ENCODE data around the gene IL22. TPM values are rescaled to one million over a fixed set of nuclear protein-coding genes. Genes with fewer than 3 reads are reported as not detected.

IL22 gene
- total and polyA plus RNA-seq, 9 of the 15 experiments (the other 6 are each of a cell fraction or from before 2014, with no cell fraction given), result not detected

DNA sequence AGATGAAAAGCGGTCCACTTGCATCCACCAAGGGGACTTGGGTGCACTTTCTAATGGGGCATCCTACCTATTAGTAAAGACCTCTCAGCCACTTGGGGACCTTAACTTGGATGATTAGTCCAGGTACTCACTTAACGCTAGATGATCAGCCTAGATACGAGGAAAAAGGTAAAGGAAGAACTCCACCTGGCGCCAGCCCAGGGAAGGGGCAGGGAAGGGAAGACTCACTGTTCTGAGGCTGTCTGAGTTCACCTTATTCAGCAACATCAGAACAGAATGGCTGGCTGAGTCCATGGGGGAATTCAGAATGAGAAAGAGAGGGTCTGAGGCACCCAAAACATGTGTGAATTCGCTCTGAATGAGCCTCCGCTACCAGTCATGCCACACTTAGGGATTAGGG lies 7.1 kb downstream of the IL22 start:
- peak in 1 of 2 experiments; percentile 19; a peak in 1 of 4 replicates for TF ChIP-seq RAD21 (CRISPR knock-in tag; conservative IDR thresholded peaks at IDR 0.05 in 1 of 2, IDR thresholded peaks at IDR 0.05 in 1 of 2)
- TF ChIP-seq ZNF707 (CRISPR knock-in tag; conservative IDR thresholded peaks at IDR 0.05), result no peak
- TF ChIP-seq RUNX1 (IDR thresholded peaks at IDR 0.05; ENCODE audit: low read depth), result no peak
- TF ChIP-seq, protein P1, sequence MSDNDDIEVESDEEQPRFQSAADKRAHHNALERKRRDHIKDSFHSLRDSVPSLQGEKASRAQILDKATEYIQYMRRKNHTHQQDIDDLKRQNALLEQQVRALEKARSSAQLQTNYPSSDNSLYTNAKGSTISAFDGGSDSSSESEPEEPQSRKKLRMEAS (CRISPR knock-in tag; IDR thresholded peaks at IDR 0.05), result no peak
- Histone ChIP-seq H3K4me3 (no peak overlapping the region), H3K9ac (ENCODE audit: insufficient read depth in 1 of 2, low read depth in 2 of 2, low read length in 2 of 2) (no peak overlapping the region), H3K27ac (ENCODE audit: extremely low read depth, low read depth, low read length) (no peak overlapping the region), H3K9me1 (ENCODE audit: control insufficient read depth, insufficient read depth, low read length) (no peaks in the 10 kb centered on the region), H3K79me2 (ENCODE audit: control insufficient read depth, insufficient read depth, low read length) (no peaks in the 10 kb centered on the region), H4K20me1 (replicated peaks; ENCODE audit: control insufficient read depth, insufficient read depth, low read length) (no peaks in the 10 kb centered on the region), H3K36me3 (ENCODE audit: control insufficient read depth, insufficient read depth, low read length) (no peaks in the 10 kb centered on the region), H3K27me3 (ENCODE audit: control insufficient read depth in 2 of 2, insufficient read depth in 2 of 2, low read length in 2 of 2) (peaks cover 8 to 16% of the 10 kb centered on the region in 2 experiments; a peak in 2 of 5 replicates), H3K4me2 (ENCODE audit: insufficient read depth, low read length) (no peak overlapping the region), H2AFZ (ENCODE audit: low read depth, low read length) (no peak overlapping the region), H3K4me1 (replicated peaks in 1 of 2; ENCODE audit: control insufficient read depth in 2 of 2, insufficient read depth in 2 of 2, low read length in 2 of 2) (no peaks in the 10 kb centered on the region; a peak in 1 of 5 replicates), H3K9me3 (replicated peaks; ENCODE audit: control insufficient read depth, insufficient read depth, low read depth, low read length) (no peaks in the 10 kb centered on the region)
- no TSS peak for BruUV-seq (replicated peaks)
- POLR2A ChIA-PET, result interaction anchor here (1.6 kb wide), 1 partner anchor 13 kb away, joined by 4 read pairs; no protein-coding TSS in a partner anchor
- intact Hi-C loops (cut with micrococcal nuclease), result no loop called here
- in situ Hi-C loops (cut with MboI), result no loop called here
- 6% methylated on average over 6 of the region's 6 CpGs for WGBS (ENCODE audit: insufficient coverage, low coverage, missing lambda C conversion rate)
- no peak for DNase-seq (ENCODE audit: extremely low read depth in 1 of 4, low spot score in 3 of 4)
- FAIRE-seq, result no peak
- no peak for ATAC-seq
- CTCF ChIA-PET (ENCODE audit: low intra/inter-chr PET ratio), result interaction anchor here (0.6 kb wide), 1 partner anchor 994 kb away, joined by 4 read pairs; no protein-coding TSS in a partner anchor
